Measurements from ENCODE around the gene USP14. TPM values are rescaled to one million over a fixed set of nuclear protein-coding genes. Genes with fewer than 3 reads are reported as not detected.

The USP14 gene
- total and polyA plus RNA-seq, 2 donors: 26.7 to 59.1 TPM

GRCh38 chr18:220708-221107 lies 62.4 kb downstream of the USP14 start:
- Histone ChIP-seq H3K27ac (ENCODE audit: low read depth) (no peak overlapping the region), H3K36me3 (ENCODE audit: insufficient read depth) (no peaks in the 10 kb centered on the region), H3K4me3 (ENCODE audit: low read depth, low read length) (no peak overlapping the region), H3K4me1 (ENCODE audit: insufficient read depth) (no peaks in the 10 kb centered on the region)
- no peak for DNase-seq (ENCODE audit: extremely low spot score)

GRCh38 chr18:225745-226144 lies 67.4 kb downstream of the USP14 start:
- Histone ChIP-seq H3K4me3 (ENCODE audit: low read depth, low read length) (no peak overlapping the region), H3K36me3 (ENCODE audit: insufficient read depth) (peaks cover 5% of the 10 kb centered on the region), H3K4me1 (ENCODE audit: insufficient read depth) (no peaks in the 10 kb centered on the region), H3K27ac (ENCODE audit: low read depth) (no peak overlapping the region)
- 95% methylated on average over 4 of the region's 4 CpGs for WGBS
- no peak for DNase-seq (ENCODE audit: extremely low spot score)

- Histone ChIP-seq H3K27ac (ENCODE audit: low read depth) (no peak overlapping the region), H3K36me3 (ENCODE audit: insufficient read depth) (peaks cover 5% of the 10 kb centered on the region), H3K4me3 (ENCODE audit: low read depth, low read length) (no peak overlapping the region), H3K4me1 (ENCODE audit: insufficient read depth) (no peaks in the 10 kb centered on the region)
- no peak for DNase-seq (ENCODE audit: extremely low spot score)
- WGBS: 90% methylated on average over 6 of the region's 6 CpGs
These were observed 69.0 kb downstream of the USP14 start for GRCh38 chr18:227374-227773.

GRCh38 chr18:227902-228301 lies 69.5 kb downstream of the USP14 start:
- Histone ChIP-seq H3K36me3 (ENCODE audit: insufficient read depth) (peaks cover 5% of the 10 kb centered on the region), H3K4me1 (ENCODE audit: insufficient read depth) (no peaks in the 10 kb centered on the region)
- 91% methylated on average over 4 of the region's 4 CpGs for WGBS

GRCh38 chr18:228586-228985 lies 70.2 kb downstream of the USP14 start:
- Histone ChIP-seq H3K27ac (ENCODE audit: low read depth) (no peak overlapping the region), H3K36me3 (ENCODE audit: insufficient read depth) (peaks cover 5% of the 10 kb centered on the region), H3K4me3 (ENCODE audit: low read depth, low read length) (no peak overlapping the region), H3K4me1 (ENCODE audit: insufficient read depth) (no peaks in the 10 kb centered on the region)
- 98% methylated on average over 1 of the region's 1 CpG for WGBS
- no peak for DNase-seq (ENCODE audit: extremely low spot score)

More at GRCh38 chr18:227902-228301, 69.5 kb downstream of the USP14 start:
- no peak overlapping the region for H3K4me3 ChIP-seq (ENCODE audit: low read depth, low read length)
- no peak overlapping the region for H3K27ac ChIP-seq (ENCODE audit: low read depth)
- DNase-seq (ENCODE audit: extremely low spot score): no peak

GRCh38 chr18:231563-231962 lies 73.2 kb downstream of the USP14 start:
- WGBS: 47% methylated on average over 1 of the region's 1 CpG
- peaks cover 3% of the 10 kb centered on the region for H3K36me3 ChIP-seq (ENCODE audit: insufficient read depth)
- H3K4me3 ChIP-seq (ENCODE audit: low read depth, low read length): no peak overlapping the region
- no peak for DNase-seq (ENCODE audit: extremely low spot score)
- H3K27ac ChIP-seq (ENCODE audit: low read depth): no peak overlapping the region
- H3K4me1 ChIP-seq (ENCODE audit: insufficient read depth): no peaks in the 10 kb centered on the region

- Histone ChIP-seq H3K4me1 (ENCODE audit: insufficient read depth) (no peaks in the 10 kb centered on the region), H3K4me3 (ENCODE audit: low read depth, low read length) (no peak overlapping the region), H3K36me3 (ENCODE audit: insufficient read depth) (no peaks in the 10 kb centered on the region), H3K27ac (ENCODE audit: low read depth) (no peak overlapping the region)
- WGBS: 76% methylated on average over 1 of the region's 1 CpG
- DNase-seq (ENCODE audit: extremely low spot score): no peak
These were observed 81.8 kb downstream of the USP14 start for GRCh38 chr18:240175-240574.

- Histone ChIP-seq H3K4me1 (ENCODE audit: insufficient read depth) (no peaks in the 10 kb centered on the region), H3K36me3 (ENCODE audit: insufficient read depth) (no peaks in the 10 kb centered on the region), H3K27ac (ENCODE audit: low read depth) (no peak overlapping the region), H3K4me3 (ENCODE audit: low read depth, low read length) (no peak overlapping the region)
- no peak for DNase-seq (ENCODE audit: extremely low spot score)
- WGBS: 93% methylated on average over 2 of the region's 2 CpGs
These were observed 87.0 kb downstream of the USP14 start for GRCh38 chr18:245282-245847.

GRCh38 chr18:248053-248452 lies 89.7 kb downstream of the USP14 start:
- Histone ChIP-seq H3K4me1 (ENCODE audit: insufficient read depth) (no peaks in the 10 kb centered on the region), H3K4me3 (ENCODE audit: low read depth, low read length) (no peak overlapping the region), H3K36me3 (ENCODE audit: insufficient read depth) (peaks cover 6% of the 10 kb centered on the region), H3K27ac (ENCODE audit: low read depth) (no peak overlapping the region)
- no peak for DNase-seq (ENCODE audit: extremely low spot score)
- WGBS: 96% methylated on average over 4 of the region's 4 CpGs

GRCh38 chr18:250685-251084 lies 92.3 kb downstream of the USP14 start:
- Histone ChIP-seq H3K4me3 (ENCODE audit: low read depth, low read length) (no peak overlapping the region), H3K27ac (ENCODE audit: low read depth) (no peak overlapping the region), H3K4me1 (ENCODE audit: insufficient read depth) (no peaks in the 10 kb centered on the region), H3K36me3 (ENCODE audit: insufficient read depth) (peaks cover 9% of the 10 kb centered on the region)
- 87% methylated on average over 2 of the region's 2 CpGs for WGBS
- DNase-seq (ENCODE audit: extremely low spot score): no peak

- Histone ChIP-seq H3K36me3 (ENCODE audit: insufficient read depth) (peaks cover 10% of the 10 kb centered on the region), H3K4me3 (ENCODE audit: low read depth, low read length) (no peak overlapping the region), H3K27ac (ENCODE audit: low read depth) (no peak overlapping the region), H3K4me1 (ENCODE audit: insufficient read depth) (no peaks in the 10 kb centered on the region)
- over 99% methylated on average over 5 of the region's 5 CpGs for WGBS
- DNase-seq (ENCODE audit: extremely low spot score): no peak
These were observed 93.2 kb downstream of the USP14 start for GRCh38 chr18:251572-251971.

- H3K36me3 ChIP-seq (ENCODE audit: insufficient read depth): peaks cover 10% of the 10 kb centered on the region
- no peak for DNase-seq (ENCODE audit: extremely low spot score)
- H3K4me1 ChIP-seq (ENCODE audit: insufficient read depth): no peaks in the 10 kb centered on the region
- no peak overlapping the region for H3K4me3 ChIP-seq (ENCODE audit: low read depth, low read length)
- WGBS: 93% methylated on average over 1 of the region's 1 CpG
- H3K27ac ChIP-seq (ENCODE audit: low read depth): no peak overlapping the region
These were observed 94.8 kb downstream of the USP14 start for GRCh38 chr18:253121-253520.

GRCh38 chr18:255171-255570 lies 96.8 kb downstream of the USP14 start:
- 91% methylated on average over 4 of the region's 4 CpGs for WGBS

GRCh38 chr18:260547-260946 lies 102.2 kb downstream of the USP14 start:
- Histone ChIP-seq H3K4me1 (ENCODE audit: insufficient read depth) (no peaks in the 10 kb centered on the region), H3K27ac (ENCODE audit: low read depth) (no peak overlapping the region), H3K36me3 (ENCODE audit: insufficient read depth) (peaks cover 5% of the 10 kb centered on the region), H3K4me3 (ENCODE audit: low read depth, low read length) (no peak overlapping the region)
- DNase-seq (ENCODE audit: extremely low spot score): no peak
- WGBS: 87% methylated on average over 2 of the region's 2 CpGs

More at GRCh38 chr18:255171-255570, 96.8 kb downstream of the USP14 start:
- Histone ChIP-seq H3K4me3 (ENCODE audit: low read depth, low read length) (no peak overlapping the region), H3K4me1 (ENCODE audit: insufficient read depth) (no peaks in the 10 kb centered on the region), H3K27ac (ENCODE audit: low read depth) (no peak overlapping the region), H3K36me3 (ENCODE audit: insufficient read depth) (peaks cover 10% of the 10 kb centered on the region)
- DNase-seq (ENCODE audit: extremely low spot score): no peak

Measured in urinary bladder (tissue), 4 donors.